HepG2 (cell line): ENCODE results near the gene DPH5.

Experiments
- ATF7 ChIP-seq, 2 experiments: fragments of 450-650 bp in 1 of 2; sonication (generic) in 1 of 2; formaldehyde crosslinking in 1 of 2; IDR thresholded peaks; 2 replicates each; pipeline versions ENCODE4 v1.4.0 to v1.6.1; 2016 to 2020; ENCODE audit warnings: antibody characterized with exemption in 1 of 2, mild to moderate bottlenecking in 1 of 2, missing genetic modification reagents in 1 of 2
- MAFK ChIP-seq, 2 experiments: IDR thresholded peaks in 1 of 2; conservative IDR thresholded peaks in 1 of 2; 2 replicates each; pipeline ENCODE4 v1.6.1; 2011; ENCODE audit warnings: improper control_type of control experiment in 2 of 2, low read length in 2 of 2
- NCOA2 ChIP-seq: sonication (generic); formaldehyde crosslinking; IDR thresholded peaks from 2 replicates; pipeline ENCODE4 v1.8.0; 2022; ENCODE audit warnings: inconsistent platforms
- POLR2A ChIP-seq, 2 experiments: IDR thresholded peaks; 2 replicates each; pipeline ENCODE4 v1.6.1; 2011; ENCODE audit warnings: low read depth in 2 of 2, low read length in 2 of 2, mild to moderate bottlenecking in 1 of 2, moderate library complexity in 1 of 2; ENCODE audit not compliant: insufficient read depth in 1 of 2
- ZNF329 ChIP-seq: sonication (generic); formaldehyde crosslinking; IDR thresholded peaks from 2 replicates; pipeline ENCODE4 v1.9.0; 2021; ENCODE audit warnings: low read depth, mild to moderate bottlenecking, missing genetic modification reagents
- ZNF549 ChIP-seq: sonication (generic); formaldehyde crosslinking; IDR thresholded peaks from 2 replicates; pipeline ENCODE4 v1.5.0; 2020; ENCODE audit warnings: missing genetic modification reagents
- ZNF749 ChIP-seq: sonication (generic); formaldehyde crosslinking; IDR thresholded peaks from 2 replicates; pipeline ENCODE4 v1.8.0; 2022; ENCODE audit warnings: mild to moderate bottlenecking, missing genetic modification reagents, moderate library complexity, borderline replicate concordance
- TF ChIP-seq, protein P1 (sequence below): sonication (generic); formaldehyde crosslinking; IDR thresholded peaks from 2 replicates; pipeline ENCODE4 v1.5.1; 2020; ENCODE audit warnings: mild to moderate bottlenecking, moderate library complexity, missing genetic modification reagents
- TF ChIP-seq, protein P2 (sequence below): sonication (generic); formaldehyde crosslinking; IDR thresholded peaks from 2 replicates; pipeline ENCODE4 v1.4.0; 2020; ENCODE audit warnings: missing genetic modification reagents
- TF ChIP-seq, protein P3 (sequence below): sonication (generic); formaldehyde crosslinking; IDR thresholded peaks from 2 replicates; pipeline ENCODE4 v1.4.0; 2020; ENCODE audit warnings: missing genetic modification reagents
- TF ChIP-seq, protein P4 (sequence below): sonication (generic); formaldehyde crosslinking; conservative IDR thresholded peaks from 2 replicates; pipeline ENCODE4 v1.5.0; 2020; ENCODE audit warnings: missing genetic modification reagents
- TF ChIP-seq, protein P5 (sequence below): IDR thresholded peaks from 2 replicates; pipeline ENCODE4 v1.6.1; 2012; ENCODE audit warnings: inconsistent platforms

DNA sequence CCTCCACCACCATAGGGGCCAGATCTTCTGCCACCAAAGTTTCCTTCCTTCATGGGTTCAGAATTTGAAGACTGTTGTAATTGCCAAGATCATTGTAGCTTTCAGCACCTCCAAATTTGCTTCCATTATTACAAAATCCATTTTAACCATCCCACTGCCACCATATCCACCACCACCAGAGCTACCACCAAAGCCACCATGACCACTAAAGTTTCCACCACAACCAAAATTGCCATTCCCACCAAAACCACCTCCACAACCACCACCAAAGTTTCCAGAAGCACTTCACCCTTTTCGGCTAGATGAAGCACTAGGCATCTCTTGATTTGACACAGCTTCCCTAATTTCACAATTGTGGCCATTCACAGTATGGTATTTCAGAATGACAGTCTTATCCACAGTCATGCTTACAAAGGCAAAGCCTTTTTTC lies 84.5 kb downstream of the DPH5 start:
- TF ChIP-seq ZNF549 (CRISPR knock-in tag): no peak
- TF ChIP-seq NCOA2 (CRISPR knock-in tag): no peak
- TF ChIP-seq, protein P1, sequence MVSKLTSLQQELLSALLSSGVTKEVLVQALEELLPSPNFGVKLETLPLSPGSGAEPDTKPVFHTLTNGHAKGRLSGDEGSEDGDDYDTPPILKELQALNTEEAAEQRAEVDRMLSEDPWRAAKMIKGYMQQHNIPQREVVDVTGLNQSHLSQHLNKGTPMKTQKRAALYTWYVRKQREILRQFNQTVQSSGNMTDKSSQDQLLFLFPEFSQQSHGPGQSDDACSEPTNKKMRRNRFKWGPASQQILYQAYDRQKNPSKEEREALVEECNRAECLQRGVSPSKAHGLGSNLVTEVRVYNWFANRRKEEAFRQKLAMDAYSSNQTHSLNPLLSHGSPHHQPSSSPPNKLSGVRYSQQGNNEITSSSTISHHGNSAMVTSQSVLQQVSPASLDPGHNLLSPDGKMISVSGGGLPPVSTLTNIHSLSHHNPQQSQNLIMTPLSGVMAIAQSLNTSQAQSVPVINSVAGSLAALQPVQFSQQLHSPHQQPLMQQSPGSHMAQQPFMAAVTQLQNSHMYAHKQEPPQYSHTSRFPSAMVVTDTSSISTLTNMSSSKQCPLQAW (CRISPR knock-in tag): no peak
- no peak for TF ChIP-seq MAFK (conservative IDR thresholded peaks at IDR 0.05 in 1 of 2, IDR thresholded peaks at IDR 0.05 in 1 of 2; ENCODE audit: low read length in 2 of 2)
- no peak for TF ChIP-seq POLR2A (IDR thresholded peaks at IDR 0.05; ENCODE audit: insufficient read depth in 1 of 2, low read depth in 2 of 2, low read length in 2 of 2)
- TF ChIP-seq ZNF749: no peak
- no peak for TF ChIP-seq ZNF329 (CRISPR knock-in tag)
- TF ChIP-seq, protein P2, sequence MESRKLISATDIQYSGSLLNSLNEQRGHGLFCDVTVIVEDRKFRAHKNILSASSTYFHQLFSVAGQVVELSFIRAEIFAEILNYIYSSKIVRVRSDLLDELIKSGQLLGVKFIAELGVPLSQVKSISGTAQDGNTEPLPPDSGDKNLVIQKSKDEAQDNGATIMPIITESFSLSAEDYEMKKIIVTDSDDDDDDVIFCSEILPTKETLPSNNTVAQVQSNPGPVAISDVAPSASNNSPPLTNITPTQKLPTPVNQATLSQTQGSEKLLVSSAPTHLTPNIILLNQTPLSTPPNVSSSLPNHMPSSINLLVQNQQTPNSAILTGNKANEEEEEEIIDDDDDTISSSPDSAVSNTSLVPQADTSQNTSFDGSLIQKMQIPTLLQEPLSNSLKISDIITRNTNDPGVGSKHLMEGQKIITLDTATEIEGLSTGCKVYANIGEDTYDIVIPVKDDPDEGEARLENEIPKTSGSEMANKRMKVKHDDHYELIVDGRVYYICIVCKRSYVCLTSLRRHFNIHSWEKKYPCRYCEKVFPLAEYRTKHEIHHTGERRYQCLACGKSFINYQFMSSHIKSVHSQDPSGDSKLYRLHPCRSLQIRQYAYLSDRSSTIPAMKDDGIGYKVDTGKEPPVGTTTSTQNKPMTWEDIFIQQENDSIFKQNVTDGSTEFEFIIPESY (CRISPR knock-in tag): no peak
- TF ChIP-seq ATF7 (IDR thresholded peaks at IDR 0.05): no peak
- no peak for TF ChIP-seq ATF7 (CRISPR knock-in tag; IDR thresholded peaks at IDR 0.05)
- TF ChIP-seq, protein P3, sequence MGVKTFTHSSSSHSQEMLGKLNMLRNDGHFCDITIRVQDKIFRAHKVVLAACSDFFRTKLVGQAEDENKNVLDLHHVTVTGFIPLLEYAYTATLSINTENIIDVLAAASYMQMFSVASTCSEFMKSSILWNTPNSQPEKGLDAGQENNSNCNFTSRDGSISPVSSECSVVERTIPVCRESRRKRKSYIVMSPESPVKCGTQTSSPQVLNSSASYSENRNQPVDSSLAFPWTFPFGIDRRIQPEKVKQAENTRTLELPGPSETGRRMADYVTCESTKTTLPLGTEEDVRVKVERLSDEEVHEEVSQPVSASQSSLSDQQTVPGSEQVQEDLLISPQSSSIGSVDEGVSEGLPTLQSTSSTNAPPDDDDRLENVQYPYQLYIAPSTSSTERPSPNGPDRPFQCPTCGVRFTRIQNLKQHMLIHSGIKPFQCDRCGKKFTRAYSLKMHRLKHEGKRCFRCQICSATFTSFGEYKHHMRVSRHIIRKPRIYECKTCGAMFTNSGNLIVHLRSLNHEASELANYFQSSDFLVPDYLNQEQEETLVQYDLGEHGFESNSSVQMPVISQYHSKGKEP (CRISPR knock-in tag): no peak
- TF ChIP-seq, protein P4, sequence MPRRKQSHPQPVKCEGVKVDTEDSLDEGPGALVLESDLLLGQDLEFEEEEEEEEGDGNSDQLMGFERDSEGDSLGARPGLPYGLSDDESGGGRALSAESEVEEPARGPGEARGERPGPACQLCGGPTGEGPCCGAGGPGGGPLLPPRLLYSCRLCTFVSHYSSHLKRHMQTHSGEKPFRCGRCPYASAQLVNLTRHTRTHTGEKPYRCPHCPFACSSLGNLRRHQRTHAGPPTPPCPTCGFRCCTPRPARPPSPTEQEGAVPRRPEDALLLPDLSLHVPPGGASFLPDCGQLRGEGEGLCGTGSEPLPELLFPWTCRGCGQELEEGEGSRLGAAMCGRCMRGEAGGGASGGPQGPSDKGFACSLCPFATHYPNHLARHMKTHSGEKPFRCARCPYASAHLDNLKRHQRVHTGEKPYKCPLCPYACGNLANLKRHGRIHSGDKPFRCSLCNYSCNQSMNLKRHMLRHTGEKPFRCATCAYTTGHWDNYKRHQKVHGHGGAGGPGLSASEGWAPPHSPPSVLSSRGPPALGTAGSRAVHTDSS: no peak
- TF ChIP-seq, protein P5, sequence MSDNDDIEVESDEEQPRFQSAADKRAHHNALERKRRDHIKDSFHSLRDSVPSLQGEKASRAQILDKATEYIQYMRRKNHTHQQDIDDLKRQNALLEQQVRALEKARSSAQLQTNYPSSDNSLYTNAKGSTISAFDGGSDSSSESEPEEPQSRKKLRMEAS: no peak
